ENCODE results near the gene ABHD15. TPM values are rescaled to one million over a fixed set of nuclear protein-coding genes. Genes with fewer than 3 reads are reported as not detected.

Gene ABHD15
- total RNA-seq, 1 donor from 2014 or later: 5.9 TPM

GRCh38 chr17:29590411-29591145 lies 23.7 kb upstream of the ABHD15 start:
- no peak for DNase-seq
- peaks cover 81% of the 10 kb centered on the region for H3K4me1 ChIP-seq
- H3K27ac ChIP-seq (replicated peaks): peak overlapping the region; percentile 93
- peak overlapping the region; percentile 95 for H3K4me3 ChIP-seq
- H3K9me3 ChIP-seq (replicated peaks): no peaks in the 10 kb centered on the region
- H3K27me3 ChIP-seq (ENCODE audit: low read depth): no peaks in the 10 kb centered on the region
- no peak for TF ChIP-seq CTCF (IDR thresholded peaks at IDR 0.05; ENCODE audit: borderline replicate concordance)
- no peaks in the 10 kb centered on the region for H3K36me3 ChIP-seq
- intact Hi-C loops (cut with micrococcal nuclease): no loop called here

GRCh38 chr17:29589524-29590410 lies 22.9 kb upstream of the ABHD15 start, which contains the start of gene GIT1:
GIT1 (minus strand) TSS chr17:29589648; CDS start chr17:29589378, 270 bp downstream.
- peak within 1 kb of the TSS; percentile 95 for H3K4me3 ChIP-seq
- no peaks in the 10 kb centered on the region for H3K27me3 ChIP-seq (ENCODE audit: low read depth)
- H3K9me3 ChIP-seq (replicated peaks): no peaks in the 10 kb centered on the region
- no peaks in the 10 kb centered on the region for H3K36me3 ChIP-seq
- H3K27ac ChIP-seq (replicated peaks): peak within 1 kb of the TSS; percentile 93
- DNase-seq: peak; percentile 89
- peak; percentile 13 for TF ChIP-seq CTCF (IDR thresholded peaks at IDR 0.05; ENCODE audit: borderline replicate concordance)
- intact Hi-C loops (cut with micrococcal nuclease): no loop called here
- peaks cover 88% of the 10 kb centered on the region for H3K4me1 ChIP-seq

GRCh38 chr17:29588562-29589411 lies 21.9 kb upstream of the ABHD15 start:
- DNase-seq: no peak
- Histone ChIP-seq H3K27me3 (ENCODE audit: low read depth) (no peaks in the 10 kb centered on the region), H3K4me3 (peak overlapping the region; percentile 95), H3K4me1 (peaks cover 88% of the 10 kb centered on the region), H3K27ac (replicated peaks) (peak overlapping the region; percentile 93), H3K9me3 (replicated peaks) (no peaks in the 10 kb centered on the region), H3K36me3 (no peaks in the 10 kb centered on the region)
- TF ChIP-seq CTCF (IDR thresholded peaks at IDR 0.05; ENCODE audit: borderline replicate concordance): peak; percentile 8
- intact Hi-C loops (cut with micrococcal nuclease): no loop called here

- intact Hi-C loops (cut with micrococcal nuclease): no loop called here
These were observed 21.3 kb upstream of the ABHD15 start for GRCh38 chr17:29588017-29588561.

More at GRCh38 chr17:29588017-29588561, 21.3 kb upstream of the ABHD15 start:
- Histone ChIP-seq H3K4me1 (peaks cover 92% of the 10 kb centered on the region), H3K9me3 (replicated peaks) (no peaks in the 10 kb centered on the region), H3K4me3 (peak overlapping the region; percentile 95), H3K27ac (replicated peaks) (peak overlapping the region; percentile 93), H3K27me3 (ENCODE audit: low read depth) (no peaks in the 10 kb centered on the region), H3K36me3 (peaks cover 3% of the 10 kb centered on the region)
- no peak for DNase-seq
- no peak for TF ChIP-seq CTCF (IDR thresholded peaks at IDR 0.05; ENCODE audit: borderline replicate concordance)

All from left ventricle myocardium inferior (tissue), 1 donor.